ENCODE data around the gene ISM2. TPM values are rescaled to one million over a fixed set of nuclear protein-coding genes. Genes with fewer than 3 reads are reported as not detected.

ISM2 gene
- total and polyA plus RNA-seq, 10 of the 15 experiments (the other 5 are each of a cell fraction or from before 2014, with no cell fraction given), result 0.03 TPM; not detected in 9

GRCh38 chr14:77541905-77542304, 43.3 kb upstream of the ISM2 start:
- DNase-seq (ENCODE audit: low read depth, low spot score), result no peak
- RAD21 ChIA-PET (ENCODE audit: unreplicated experiment), result interaction anchor here (0.7 to 1.6 kb wide), 4 partner anchors 10 to 83 kb away, joined by 3 to 7 read pairs (median 4); no protein-coding TSS in a partner anchor
- POLR2A ChIA-PET, result interaction anchor here (0.6 to 1.1 kb wide), 2 partner anchors 10 to 184 kb away, joined by 3 to 7 read pairs; no protein-coding TSS in a partner anchor
- Histone ChIP-seq H3K4me1 (ENCODE audit: control insufficient read depth, insufficient read depth, low read length) (peaks cover 19% of the 10 kb centered on the region), H3K4me3 (no peak overlapping the region), H3K27ac (ENCODE audit: control insufficient read depth, insufficient read depth) (peak overlapping the region; percentile 73), H2AFZ (ENCODE audit: control insufficient read depth, low read depth, low read length) (no peak overlapping the region), H3K4me2 (ENCODE audit: control insufficient read depth, insufficient read depth) (peak overlapping the region; percentile 78), H3K9ac (ENCODE audit: control insufficient read depth, insufficient read depth, low read length) (peak overlapping the region; percentile 35), H4K20me1 (ENCODE audit: control insufficient read depth, insufficient read depth) (no peaks in the 10 kb centered on the region), H3K79me2 (ENCODE audit: control insufficient read depth, insufficient read depth, low read length) (no peaks in the 10 kb centered on the region), H3K9me3 (replicated peaks; ENCODE audit: control insufficient read depth, insufficient read depth, low read length) (no peaks in the 10 kb centered on the region), H3K36me3 (ENCODE audit: control insufficient read depth in 2 of 2, insufficient read depth in 2 of 2, low read length in 1 of 2) (no peaks in the 10 kb centered on the region; a peak in 1 of 4 replicates), H3K27me3 (replicated peaks in 1 of 2; ENCODE audit: control insufficient read depth in 2 of 2, insufficient read depth in 2 of 2, low read length in 1 of 2) (no peaks in the 10 kb centered on the region)
- ATAC-seq, result peak; percentile 95
- in situ Hi-C loops (cut with MboI) (no loop called here), intact Hi-C loops (cut with micrococcal nuclease; ENCODE audit: unreplicated experiment) (loop anchor here (5.0 to 10.0 kb wide), 3 partner anchors 75 to 387 kb away; partner anchors contain the start of genes GSTZ1, POMT2 and SPTLC2)
- 0% methylated on average over 4 of the region's 4 CpGs for WGBS (ENCODE audit: insufficient coverage, insufficient replicate concordance, low lambda C conversion rate, missing lambda C conversion rate)
- no peak for TF ChIP-seq NFYA (IDR thresholded peaks at IDR 0.05; ENCODE audit: borderline replicate concordance, low read depth, low read length)
- no peak for TF ChIP-seq MYC (IDR thresholded peaks at IDR 0.05; ENCODE audit: insufficient read depth, insufficient read length, insufficient replicate concordance, low read length, severe bottlenecking)
- 0 out of 2 replicates have a peak, but pooled peaks have one; percentile 41 for TF ChIP-seq ATF7 (IDR thresholded peaks at IDR 0.05; ENCODE audit: low read depth)
- TF ChIP-seq YY1 (IDR thresholded peaks at IDR 0.05; ENCODE audit: low read depth, low read length), result no peak
- peak; percentile 44; the same call in 1 of the 2 replicates for TF ChIP-seq RELB (IDR thresholded peaks at IDR 0.05; ENCODE audit: low read depth)
- TF ChIP-seq ZNF384 (IDR thresholded peaks at IDR 0.05; ENCODE audit: borderline replicate concordance, low read depth, low read length), result peak; percentile 74
- TF ChIP-seq PAX5 (IDR thresholded peaks at IDR 0.05; ENCODE audit: borderline replicate concordance, low read depth, low read length), result no peak
- TF ChIP-seq HDGF (IDR thresholded peaks at IDR 0.05), result peak; percentile 60; the same call in 1 of the 2 replicates
- TF ChIP-seq RUNX3 (IDR thresholded peaks at IDR 0.05; ENCODE audit: low read length), result peak; percentile 71
- TF ChIP-seq ETV6 (conservative IDR thresholded peaks at IDR 0.05 in 1 of 2, IDR thresholded peaks at IDR 0.05 in 1 of 2; ENCODE audit: borderline replicate concordance in 1 of 2, low read depth in 1 of 2), result peak in 1 of 2 experiments; percentile 43; a peak in 2 of 4 replicates
- no peak for TF ChIP-seq POU2F2 (IDR thresholded peaks at IDR 0.05; ENCODE audit: borderline replicate concordance, low read depth, low read length)
- no peak for TF ChIP-seq RFX5 (IDR thresholded peaks at IDR 0.05; ENCODE audit: low read depth, low read length)
- TF ChIP-seq IKZF2 (IDR thresholded peaks at IDR 0.05), result 0 out of 4 replicates have a peak, but pooled peaks of 1 of the 2 experiments have one; percentile 33
- peak; percentile 22; the same call in 1 of the 2 replicates for TF ChIP-seq MTA2 (IDR thresholded peaks at IDR 0.05; ENCODE audit: low read depth)
- TF ChIP-seq IKZF1 (conservative IDR thresholded peaks at IDR 0.05), result 0 out of 2 replicates have a peak, but pooled peaks have one; percentile 27
- TF ChIP-seq NBN (IDR thresholded peaks at IDR 0.05), result peak; percentile 46
- no peak for TF ChIP-seq CTCF (IDR thresholded peaks at IDR 0.05 in 2 of 3, conservative IDR thresholded peaks at IDR 0.05 in 1 of 3; ENCODE audit: control insufficient read depth in 2 of 3, extremely low read depth in 1 of 3, insufficient read depth in 1 of 3, low read depth in 3 of 3, low read length in 3 of 3)
- TF ChIP-seq SRF (IDR thresholded peaks at IDR 0.05; ENCODE audit: low read depth in 2 of 2, low read length in 2 of 2), result no peak
- FAIRE-seq, result no peak
- SMC1A ChIA-PET (ENCODE audit: uncharacterized antibody, unreplicated experiment), result interaction anchor here (0.6 to 1.8 kb wide), 5 partner anchors 9 to 390 kb away, joined by 3 to 9 read pairs (median 4); partner anchors contain the start of gene AHSA1
- CTCF ChIA-PET, result interaction anchor here (0.6 to 4.7 kb wide), 8 partner anchors 10 to 418 kb away, joined by 3 to 29 read pairs (median 3); partner anchors contain the start of gene VIPAS39
- no TSS peak for BruUV-seq (replicated peaks)
